Thyroid gland (tissue), 4 donors: Measurements from ENCODE around the gene DGKZ. TPM values are rescaled to one million over a fixed set of nuclear protein-coding genes. Genes with fewer than 3 reads are reported as not detected.

Experiments
- DNase-seq, 2 donors: peaks; one replicate each; pipeline ENCODE4 v3.0.0-alpha.2; 2019
- H3K27ac ChIP-seq, 3 donors: fragments of 200-600 bp; sonication (generic); 1 replicate in 2 of 3; 2 replicates in 1 of 3; pipeline ENCODE4 v1.5.1; 2016 to 2019; ENCODE audit warnings: mild to moderate bottlenecking in 1 of 3, moderate library complexity in 1 of 3
- H3K27me3 ChIP-seq: fragments of 200-600 bp; sonication (generic); one replicate; pipeline ENCODE4 v1.5.1; 2019
- H3K36me3 ChIP-seq, 2 donors: fragments of 200-600 bp; sonication (generic); one replicate each; pipeline ENCODE4 v1.5.1; 2016 to 2019
- H3K4me1 ChIP-seq, 2 donors: fragments of 200-600 bp; sonication (generic); one replicate each; pipeline ENCODE4 v1.5.1; 2017 to 2019
- H3K4me3 ChIP-seq, 3 donors: fragments of 200-600 bp; sonication (generic); replicated peaks in 1 of 3; 1 replicate in 2 of 3; 2 replicates in 1 of 3; pipeline ENCODE4 v1.5.1; 2016; ENCODE audit warnings: mild to moderate bottlenecking in 1 of 3
- H3K9me3 ChIP-seq: fragments of 200-600 bp; sonication (generic); one replicate; pipeline ENCODE4 v1.5.1; 2017
- CTCF ChIP-seq, 6 experiments: fragments of 200-600 bp in 3 of 6; fragments of 450-650 bp in 3 of 6; sonication (generic) in 3 of 6; IDR thresholded peaks; one replicate each; pipeline ENCODE4 v1.5.1; 2016 to 2019; ENCODE audit warnings: antibody characterized with exemption in 6 of 6, mild to moderate bottlenecking in 2 of 6, inconsistent platforms in 1 of 6, moderate library complexity in 1 of 6
- POLR2A ChIP-seq, 2 donors: fragments of 450-650 bp; IDR thresholded peaks; one replicate each; pipeline ENCODE4 v1.6.1; 2017; ENCODE audit warnings: antibody characterized with exemption in 2 of 2, mild to moderate bottlenecking in 2 of 2, moderate library complexity in 1 of 2
- WGBS, 2 donors: methylation state at CpG; one replicate each; pipeline ENCODE4 v1.1.5; 2017; 5-methylcytosine and 5-hydroxymethylcytosine counted together
- intact Hi-C: fragments of 100-400 bp; cut with DNase I; formaldehyde crosslinking; loops from one replicate; pipeline ENCODE4 v1.15.1; 2023
- total RNA-seq, 4 donors: library from RNA; depleted of rRNA; stranded (reverse); fragments of >200 nt; gene quantifications; one replicate each; pipeline ENCODE4 v1.2.3, GENCODE V29; 2016

The DGKZ gene
- total RNA-seq, 4 donors from 2014 or later: 29.7 to 53.5 (median 41.8) TPM

- peaks cover 12% of the 10 kb centered on the region for H3K27me3 ChIP-seq
- no peaks in the 10 kb centered on the region for H3K9me3 ChIP-seq
- 86 to 92% methylated on average over 10 of the region's 10 CpGs for WGBS, 2 donors
- intact Hi-C loops: no loop called here
- H3K27ac ChIP-seq: no peak overlapping the region
- DNase-seq: no peak
- no peak for TF ChIP-seq CTCF (IDR thresholded peaks at IDR 0.05)
- no peak for TF ChIP-seq POLR2A (IDR thresholded peaks at IDR 0.05)
- no peaks in the 10 kb centered on the region for H3K36me3 ChIP-seq
- H3K4me1 ChIP-seq: no peaks in the 10 kb centered on the region
- H3K4me3 ChIP-seq: no peak overlapping the region
Observed at GRCh38 chr11:46326813-46327416, 20.3 kb upstream of the DGKZ start.

GRCh38 chr11:46327829-46328228 is 19.4 kb upstream of the DGKZ start:
- Histone ChIP-seq H3K36me3 (no peaks in the 10 kb centered on the region), H3K4me1 (peaks cover 4 to 6% of the 10 kb centered on the region in 2 donors), H3K9me3 (no peaks in the 10 kb centered on the region), H3K27me3 (peaks cover 19% of the 10 kb centered on the region), H3K27ac (no peak overlapping the region), H3K4me3 (no peak overlapping the region)
- WGBS, 2 donors: 47 to 50% methylated on average over 8 of the region's 8 CpGs
- intact Hi-C loops: no loop called here
- TF ChIP-seq CTCF (IDR thresholded peaks at IDR 0.05) (no peak), POLR2A (IDR thresholded peaks at IDR 0.05) (no peak)
- DNase-seq: no peak

- Histone ChIP-seq H3K4me1 (peaks cover 4 to 16% of the 10 kb centered on the region in 2 donors), H3K4me3 (no peak overlapping the region), H3K36me3 (no peaks in the 10 kb centered on the region), H3K27me3 (peaks cover 27% of the 10 kb centered on the region), H3K9me3 (no peaks in the 10 kb centered on the region), H3K27ac (no peak overlapping the region)
- WGBS, 2 donors: 70 to 76% methylated on average over 4 to 5 of the region's 5 CpGs
- DNase-seq: no peak
- no peak for TF ChIP-seq CTCF (IDR thresholded peaks at IDR 0.05)
- no peak for TF ChIP-seq POLR2A (IDR thresholded peaks at IDR 0.05)
- intact Hi-C loops: no loop called here
Observed at GRCh38 chr11:46330154-46330553, 17.1 kb upstream of the DGKZ start.

GRCh38 chr11:46330563-46331281 is 16.5 kb upstream of the DGKZ start:
- no peaks in the 10 kb centered on the region for H3K36me3 ChIP-seq
- no peak for DNase-seq
- WGBS, 2 donors: 27 to 32% methylated on average over 11 of the region's 11 CpGs
- intact Hi-C loops: no loop called here
- no peak overlapping the region for H3K4me3 ChIP-seq
- TF ChIP-seq CTCF (IDR thresholded peaks at IDR 0.05) (no peak), POLR2A (IDR thresholded peaks at IDR 0.05) (no peak)
- H3K27me3 ChIP-seq: peaks cover 27% of the 10 kb centered on the region
- H3K9me3 ChIP-seq: no peaks in the 10 kb centered on the region
- H3K4me1 ChIP-seq: peaks cover 4 to 16% of the 10 kb centered on the region in 2 donors
- no peak overlapping the region for H3K27ac ChIP-seq

GRCh38 chr11:46331282-46331984 is 15.8 kb upstream of the DGKZ start:
- peaks cover 4 to 16% of the 10 kb centered on the region in 2 donors for H3K4me1 ChIP-seq
- TF ChIP-seq POLR2A (IDR thresholded peaks at IDR 0.05): no peak
- TF ChIP-seq CTCF (IDR thresholded peaks at IDR 0.05): no peak
- H3K36me3 ChIP-seq: no peaks in the 10 kb centered on the region
- H3K4me3 ChIP-seq: no peak overlapping the region
- no peaks in the 10 kb centered on the region for H3K9me3 ChIP-seq
- intact Hi-C loops: no loop called here
- WGBS, 2 donors: 73 to 78% methylated on average over 5 of the region's 5 CpGs
- peaks cover 27% of the 10 kb centered on the region for H3K27me3 ChIP-seq
- DNase-seq: no peak
- H3K27ac ChIP-seq: no peak overlapping the region
